T-helper 1 cell (primary cell): ENCODE data around the gene CD247.

Source experiments
- DNase-seq, 5 donors: peaks; one replicate each; pipeline ENCODE4 v3.0.0-alpha.2; 2012 to 2020

The CD247 gene

GRCh38 chr1:167457936-167458584, 60.3 kb downstream of the CD247 start:
- DNase-seq: no peak

- DNase-seq: no peak
Observed at GRCh38 chr1:167456926-167457325, 61.4 kb downstream of the CD247 start.

- no peak for DNase-seq
Observed at GRCh38 chr1:167456524-167456923, 61.8 kb downstream of the CD247 start.

GRCh38 chr1:167455786-167456446, 62.4 kb downstream of the CD247 start:
- peak; percentile 33 to 57 (median 47) for DNase-seq

GRCh38 chr1:167454894-167455785, 63.2 kb downstream of the CD247 start:
- DNase-seq: peak; percentile 76 to 84 (median 78)

- peak in 1 of 5 donors; percentile 25 for DNase-seq
Observed at GRCh38 chr1:167454304-167454893, 63.9 kb downstream of the CD247 start.

- DNase-seq: no peak
Observed at GRCh38 chr1:167453123-167453522, 65.2 kb downstream of the CD247 start.

GRCh38 chr1:167452483-167452882, 65.8 kb downstream of the CD247 start:
- no peak for DNase-seq

- no peak for DNase-seq
Observed at GRCh38 chr1:167450843-167451242, 67.5 kb downstream of the CD247 start.

- DNase-seq: peak; percentile 38 to 93 (median 65)
Observed at GRCh38 chr1:167447521-167448136, 70.7 kb downstream of the CD247 start.

GRCh38 chr1:167446966-167447365, 71.4 kb downstream of the CD247 start:
- DNase-seq: peak in 1 of 5 donors; percentile 20

GRCh38 chr1:167443757-167444156, 74.6 kb downstream of the CD247 start:
- no peak for DNase-seq

- no peak for DNase-seq
Observed at GRCh38 chr1:167442854-167443565, 75.3 kb downstream of the CD247 start.

GRCh38 chr1:167442142-167442848, 76.0 kb downstream of the CD247 start:
- DNase-seq: peak; percentile 70 to 84 (median 76)

- no peak for DNase-seq
Observed at GRCh38 chr1:167441222-167441621, 77.1 kb downstream of the CD247 start.

- no peak for DNase-seq
Observed at GRCh38 chr1:167440776-167441175, 77.6 kb downstream of the CD247 start.

- no peak for DNase-seq
Observed at GRCh38 chr1:167440345-167440744, 78.0 kb downstream of the CD247 start.

- no peak for DNase-seq
Observed at GRCh38 chr1:167439301-167439988, 78.9 kb downstream of the CD247 start.

GRCh38 chr1:167438171-167439138, 79.9 kb downstream of the CD247 start:
- DNase-seq: peak in 1 of 5 donors; percentile 51
